CD14-positive monocyte (primary cell): ENCODE data around the gene LACRT. TPM values are rescaled to one million over a fixed set of nuclear protein-coding genes. Genes with fewer than 3 reads are reported as not detected.

Experiments used
- DNase-seq, 3 donors: peaks; one replicate each; pipeline ENCODE4 v3.0.0-alpha.2; 2011 to 2022
- H2AFZ ChIP-seq: 2 replicates; pipeline ENCODE4 v1.6.0; 2012; ENCODE audit warnings: mild to moderate bottlenecking, low read depth, low read length, inconsistent platforms; ENCODE audit not compliant: insufficient read depth, poor library complexity, severe bottlenecking
- H3K27ac ChIP-seq, 2 donors: 1 replicate in 1 of 2; 2 replicates in 1 of 2; pipeline ENCODE4 v1.5.1; 2012 to 2013; ENCODE audit warnings: low read length in 2 of 2, control low read depth in 1 of 2, inconsistent platforms in 1 of 2, low read depth in 1 of 2, mild to moderate bottlenecking in 1 of 2
- H3K27me3 ChIP-seq, 2 donors: one replicate each; pipeline versions ENCODE4 v1.6.0 to v1.6.1; 2011 to 2013; ENCODE audit warnings: low read length in 2 of 2; ENCODE audit not compliant: control insufficient read depth in 2 of 2, insufficient read depth in 2 of 2
- H3K36me3 ChIP-seq, 2 donors: replicated peaks in 1 of 2; 1 replicate in 1 of 2; 2 replicates in 1 of 2; pipeline versions ENCODE4 v1.5.1 to v1.6.1; 2012 to 2013; ENCODE audit warnings: low read length in 2 of 2, control low read depth in 1 of 2, inconsistent platforms in 1 of 2, mild to moderate bottlenecking in 1 of 2; ENCODE audit not compliant: insufficient read depth in 2 of 2, control insufficient read depth in 1 of 2
- H3K4me1 ChIP-seq, 2 donors: 1 replicate in 1 of 2; 2 replicates in 1 of 2; pipeline versions ENCODE4 v1.5.1 to v1.6.1; 2012 to 2013; ENCODE audit warnings: low read length in 2 of 2, control low read depth in 1 of 2, inconsistent platforms in 1 of 2, mild to moderate bottlenecking in 1 of 2, moderate library complexity in 1 of 2; ENCODE audit not compliant: insufficient read depth in 2 of 2, control insufficient read depth in 1 of 2
- H3K4me2 ChIP-seq: replicated peaks from 2 replicates; pipeline ENCODE3; 2012; ENCODE audit warnings: low read length, moderate library complexity, mild to moderate bottlenecking; ENCODE audit not compliant: poor library complexity, severe bottlenecking; ENCODE audit errors: extremely low read depth
- H3K4me3 ChIP-seq, 3 experiments: fragments of 200-600 bp in 1 of 3; sonication (generic) in 1 of 3; replicated peaks in 1 of 3; 1 replicate in 2 of 3; 2 replicates in 1 of 3; pipeline ENCODE4 v1.5.1; 2011 to 2013; ENCODE audit warnings: low read length in 3 of 3, mild to moderate bottlenecking in 3 of 3, control low read depth in 2 of 3, low read depth in 2 of 3, inconsistent platforms in 1 of 3, moderate library complexity in 1 of 3
- H3K79me2 ChIP-seq: 2 replicates; pipeline ENCODE4 v1.6.0; 2012; ENCODE audit warnings: mild to moderate bottlenecking, control low read depth, inconsistent platforms, low read length, moderate library complexity; ENCODE audit not compliant: insufficient read depth
- H3K9ac ChIP-seq: 2 replicates; pipeline ENCODE4 v1.6.0; 2017; ENCODE audit warnings: low read length, mild to moderate bottlenecking; ENCODE audit not compliant: insufficient read depth, poor library complexity, severe bottlenecking
- H3K9me3 ChIP-seq, 2 donors: replicated peaks in 1 of 2; 1 replicate in 1 of 2; 2 replicates in 1 of 2; pipeline versions ENCODE4 v1.5.1 to v1.6.1; 2012 to 2013; ENCODE audit warnings: low read length in 2 of 2, control low read depth in 1 of 2; ENCODE audit not compliant: control insufficient read depth in 1 of 2, insufficient read depth in 1 of 2
- H4K20me1 ChIP-seq: 2 replicates; pipeline ENCODE4 v1.6.0; 2012; ENCODE audit warnings: mild to moderate bottlenecking, low read length, control low read depth, moderate library complexity; ENCODE audit not compliant: insufficient read depth
- H3K27ac Mint-ChIP-seq, 7 donors: one replicate each; pipeline ENCODE4 v1.8.0; 2020; ENCODE audit warnings: mild to moderate bottlenecking in 7 of 7, mixed read lengths in 7 of 7, moderate library complexity in 6 of 7, inconsistent platforms in 2 of 7
- H3K27me3 Mint-ChIP-seq, 3 donors: one replicate each; pipeline ENCODE4 v1.8.0; 2021 to 2022; ENCODE audit warnings: low read depth in 3 of 3, mild to moderate bottlenecking in 3 of 3, mixed read lengths in 3 of 3, moderate library complexity in 3 of 3, inconsistent platforms in 1 of 3
- H3K36me3 Mint-ChIP-seq, 2 donors: one replicate each; pipeline ENCODE4 v1.8.0; 2020; ENCODE audit warnings: mixed read lengths in 2 of 2, inconsistent platforms in 1 of 2, mild to moderate bottlenecking in 1 of 2
- H3K4me1 Mint-ChIP-seq: one replicate; pipeline ENCODE4 v1.8.0; 2020; ENCODE audit warnings: mild to moderate bottlenecking, mixed read lengths
- H3K4me3 Mint-ChIP-seq, 2 donors: one replicate each; pipeline ENCODE4 v1.8.0; 2020; ENCODE audit warnings: mild to moderate bottlenecking in 2 of 2, mixed read lengths in 2 of 2, moderate library complexity in 1 of 2
- H3K9me3 Mint-ChIP-seq, 7 donors: one replicate each; pipeline ENCODE4 v1.8.0; 2020 to 2022; ENCODE audit warnings: mixed read lengths in 7 of 7, mild to moderate bottlenecking in 6 of 7, moderate library complexity in 6 of 7, inconsistent platforms in 2 of 7
- CTCF ChIP-seq: fragments of 200-600 bp; IDR thresholded peaks from one replicate; pipeline ENCODE4 v1.8.0; 2022; ENCODE audit warnings: antibody characterized with exemption, mild to moderate bottlenecking
- WGBS: methylation state at CpG from one replicate; pipeline ENCODE4 v1.1.5; 2013; ENCODE audit warnings: missing lambda C conversion rate; ENCODE audit not compliant: insufficient coverage; 5-methylcytosine and 5-hydroxymethylcytosine counted together
- intact Hi-C, 2 donors: fragments of 100-400 bp; cut with micrococcal nuclease; formaldehyde crosslinking; loops; one replicate each; pipeline versions ENCODE4 v1.15.0 to v1.15.1; 2023
- polyA plus RNA-seq, 3 donors: library from polyadenylated mRNA; depleted of rRNA in 1 of 3; unstranded in 2 of 3; stranded (reverse) in 1 of 3; fragments of 300-500 nt in 2 of 3; fragments of >200 nt in 1 of 3; fragmentation: Illumina TruSeq in 2 of 3; gene quantifications; 1 replicate in 2 of 3; 2 replicates in 1 of 3; pipeline ENCODE4 v1.2.3, GENCODE V29; 2012 to 2021

The LACRT gene
- polyA plus RNA-seq, 3 donors, result not detected

GRCh38 chr12:54608156-54608555, 26.5 kb downstream of the LACRT start:
- Histone ChIP-seq H3K27me3 (peaks cover 0 to 2% of the 10 kb centered on the region in 2 donors), H3K79me2 (no peaks in the 10 kb centered on the region), H3K36me3 (no peaks in the 10 kb centered on the region), H4K20me1 (no peaks in the 10 kb centered on the region), H3K4me2 (no peak overlapping the region), H3K9me3 (no peaks in the 10 kb centered on the region), H3K4me1 (no peaks in the 10 kb centered on the region), H3K9ac (no peak overlapping the region), H3K27ac (no peak overlapping the region), H3K4me3 (no peak overlapping the region), H2AFZ (no peak overlapping the region)
- no peak for DNase-seq
- H3K27ac Mint-ChIP-seq, result no peak overlapping the region
- peaks cover 4 to 7% (median 5%) of the 10 kb centered on the region in 3 donors for H3K27me3 Mint-ChIP-seq
- 80% methylated on average over 4 of the region's 6 CpGs for WGBS
- H3K4me3 Mint-ChIP-seq, result no peak overlapping the region
- H3K9me3 Mint-ChIP-seq, result no peaks in the 10 kb centered on the region
- H3K4me1 Mint-ChIP-seq, result peaks cover 2% of the 10 kb centered on the region
- no peaks in the 10 kb centered on the region for H3K36me3 Mint-ChIP-seq
- intact Hi-C loops, result no loop called here
- no peak for TF ChIP-seq CTCF

- intact Hi-C loops, result no loop called here
- Mint-ChIP-seq H3K9me3 (no peaks in the 10 kb centered on the region), H3K27ac (no peak overlapping the region)
Measured at GRCh38 chr12:54606556-54606955, 28.1 kb downstream of the LACRT start.

More at GRCh38 chr12:54606556-54606955, 28.1 kb downstream of the LACRT start:
- H3K4me3 ChIP-seq, result no peak overlapping the region
- Mint-ChIP-seq H3K4me3 (no peak overlapping the region), H3K27me3 (peaks cover 4 to 7% (median 5%) of the 10 kb centered on the region in 3 donors), H3K36me3 (no peaks in the 10 kb centered on the region), H3K4me1 (peaks cover 7% of the 10 kb centered on the region)
- TF ChIP-seq CTCF, result no peak
- no peaks in the 10 kb centered on the region for H4K20me1 ChIP-seq
- no peak overlapping the region for H2AFZ ChIP-seq
- no peak overlapping the region for H3K4me2 ChIP-seq
- DNase-seq, result no peak
- H3K36me3 ChIP-seq, result no peaks in the 10 kb centered on the region
- H3K9me3 ChIP-seq, result no peaks in the 10 kb centered on the region
- H3K79me2 ChIP-seq, result no peaks in the 10 kb centered on the region
- no peak overlapping the region for H3K27ac ChIP-seq
- WGBS, result 100% methylated on average over 1 of the region's 4 CpGs
- H3K4me1 ChIP-seq, result no peaks in the 10 kb centered on the region
- H3K27me3 ChIP-seq, result peaks cover 0 to 2% of the 10 kb centered on the region in 2 donors
- no peak overlapping the region for H3K9ac ChIP-seq
